Stromal cell of bone marrow (primary cell): Measurements from ENCODE around the gene ACTR5.
"Not testable (repeated sequence)": the region's sequence is repeated elsewhere in the genome, so short reads cannot be mapped to it uniquely, and the experiment has no call there.

Source experiments
- DNase-seq: peaks from one replicate; pipeline ENCODE4 v3.0.0-alpha.2; 2012; ENCODE audit warnings: low read depth

The ACTR5 gene

DNA sequence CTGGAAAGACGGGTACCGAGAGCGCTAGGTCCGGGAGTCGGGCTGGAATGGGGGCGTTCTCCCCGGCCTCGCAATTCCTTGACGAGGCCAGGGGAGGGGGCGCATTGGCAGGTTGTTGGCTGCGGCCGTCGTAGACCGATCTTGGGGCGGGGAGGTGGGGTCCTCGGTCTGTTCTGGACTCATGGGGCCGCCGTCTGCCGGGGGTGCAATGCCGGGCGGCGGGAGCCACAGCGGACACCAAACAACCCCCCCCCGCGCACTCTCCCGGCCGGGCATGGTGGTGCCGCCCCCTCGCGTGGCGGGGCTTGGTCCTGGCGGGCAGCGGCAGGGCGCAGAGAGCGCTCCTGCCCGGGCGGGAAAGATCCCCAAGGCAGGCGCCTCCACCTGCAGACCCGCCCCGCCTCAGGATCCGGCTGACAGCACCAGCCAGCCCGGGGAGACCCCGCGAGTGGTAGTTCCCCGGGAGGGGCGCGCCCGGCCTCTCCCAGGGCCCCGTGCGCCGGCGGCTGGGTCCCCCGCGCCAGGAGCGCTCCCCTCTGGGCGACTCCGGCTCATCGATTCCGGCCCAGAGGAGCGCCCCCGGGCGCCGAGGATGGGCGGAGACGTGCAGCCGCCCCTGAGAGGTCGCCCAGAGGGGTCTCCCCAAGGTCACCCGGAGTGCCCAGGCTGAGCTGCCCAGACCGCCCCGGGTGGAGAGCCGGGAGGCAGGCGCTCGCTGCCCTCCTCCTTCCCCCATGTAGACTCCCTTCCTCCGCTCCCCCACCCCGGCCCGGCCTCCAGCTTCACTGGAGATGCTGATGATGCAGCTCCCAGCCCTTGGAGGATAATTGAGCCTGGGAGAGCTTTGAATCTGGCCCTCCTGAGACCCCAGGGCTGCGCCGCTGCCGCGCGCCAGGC is 57.9 kb downstream of the ACTR5 start:
- DNase-seq, result no peak

DNA sequence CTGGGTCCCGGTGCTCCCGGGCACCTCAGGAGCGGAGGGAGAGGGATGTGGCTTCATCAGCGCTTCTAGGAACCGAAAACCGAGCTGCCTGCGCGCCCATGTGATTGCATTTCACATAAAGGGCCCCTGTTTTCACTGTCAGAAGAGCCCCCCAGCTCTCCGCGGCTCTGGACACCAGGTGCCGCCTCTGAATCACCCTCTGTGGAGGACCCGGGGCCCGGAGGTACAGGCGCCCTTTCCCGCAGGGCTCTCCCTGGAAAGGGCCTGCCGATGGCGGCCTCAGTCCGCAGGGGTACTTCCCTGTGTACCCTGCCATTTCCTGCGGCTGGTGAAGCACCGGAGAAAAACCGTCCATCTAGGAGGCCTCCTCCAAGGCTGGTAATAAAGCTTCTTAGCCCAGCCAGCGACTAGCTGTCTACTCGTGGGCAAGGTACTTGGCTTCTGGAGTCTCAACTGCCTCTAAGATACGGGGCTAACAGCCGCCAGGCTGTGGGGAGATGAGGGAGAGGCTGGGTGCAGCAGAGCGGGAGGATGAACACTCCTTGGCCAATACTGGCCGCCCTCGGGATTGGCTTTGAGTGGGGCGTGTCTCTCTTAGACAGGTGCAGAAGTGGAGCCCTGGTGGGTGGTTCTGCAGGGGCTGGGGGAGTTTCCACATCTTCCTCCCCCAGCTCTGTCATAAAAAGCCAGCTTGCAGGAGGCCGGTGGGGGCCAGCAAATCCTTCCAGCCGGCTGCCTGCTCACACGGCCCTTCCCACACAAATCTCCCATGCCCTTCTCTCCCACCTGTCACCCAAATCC is 58.8 kb downstream of the ACTR5 start:
- no peak for DNase-seq

DNA sequence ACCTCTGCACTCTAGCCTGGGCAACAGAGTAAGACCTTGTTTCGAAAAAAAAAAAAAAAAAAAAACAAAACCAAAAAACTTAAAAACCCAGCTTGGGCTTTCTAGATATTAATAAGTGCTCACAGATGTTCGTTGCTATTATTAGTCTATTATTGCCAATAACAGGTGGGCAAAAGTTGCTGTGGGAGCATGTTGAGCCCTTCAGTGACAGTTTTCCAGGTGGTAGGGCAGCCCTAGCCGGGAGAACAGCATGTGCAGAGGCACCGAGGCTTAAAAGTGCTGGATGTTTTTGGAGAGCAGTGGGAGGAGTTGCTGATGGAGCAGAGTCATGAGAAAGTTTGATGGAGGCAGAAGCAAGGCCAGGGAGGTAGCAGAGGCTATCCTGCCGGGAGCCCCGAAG is 61.7 kb downstream of the ACTR5 start:
- no peak for DNase-seq

DNA sequence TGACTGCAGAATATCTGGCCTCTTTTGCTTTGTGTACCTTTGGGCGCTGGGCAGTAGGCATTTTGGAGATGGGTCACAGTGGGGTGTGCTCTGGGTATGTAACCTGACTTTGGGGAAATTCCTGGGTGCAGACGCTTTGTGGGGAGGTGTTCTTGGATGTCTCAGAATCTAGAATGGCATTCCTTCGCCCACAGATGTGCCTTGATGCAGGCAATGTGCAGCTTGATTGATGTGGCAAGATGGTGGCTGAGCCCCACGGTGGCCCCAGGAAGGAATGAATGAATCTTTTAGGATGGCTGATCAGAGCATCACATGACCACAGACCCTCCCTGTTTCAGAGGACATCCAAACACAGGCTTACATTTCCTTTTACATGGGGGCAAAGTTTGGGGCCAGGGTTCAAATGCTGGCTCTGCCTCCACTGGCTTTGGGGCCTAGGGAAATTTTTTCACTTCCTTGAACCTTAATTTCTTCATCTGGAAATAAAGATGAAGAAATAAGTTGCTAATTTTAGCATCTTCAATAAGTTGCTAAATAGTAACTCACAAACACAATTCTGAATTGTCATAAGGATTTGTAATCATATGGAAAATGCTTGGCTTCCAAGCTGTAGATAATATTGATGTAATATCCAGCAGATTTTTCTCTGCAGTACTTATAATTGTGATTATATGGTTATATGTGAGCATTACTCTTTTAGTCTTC is 62.8 kb downstream of the ACTR5 start:
- DNase-seq, result no peak

DNA sequence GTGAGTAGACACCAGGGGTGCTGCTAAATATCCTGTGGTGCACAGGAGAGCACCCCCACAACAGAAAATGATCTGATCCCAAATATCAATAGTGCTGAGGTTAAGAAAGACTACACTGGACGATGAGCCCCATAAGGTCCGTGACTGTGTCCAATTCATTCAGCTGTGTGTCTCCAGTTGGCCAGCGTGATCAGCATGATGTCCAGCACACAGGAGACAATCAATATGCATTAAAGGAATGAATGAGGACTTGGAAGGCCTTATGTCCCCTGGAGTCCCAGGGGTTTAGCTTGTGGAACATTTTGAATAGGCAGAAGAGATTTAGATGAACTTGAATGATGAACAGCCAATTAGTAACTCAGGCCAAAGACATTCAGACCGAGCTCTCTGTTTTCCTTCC is 63.5 kb downstream of the ACTR5 start:
- no peak for DNase-seq

DNA sequence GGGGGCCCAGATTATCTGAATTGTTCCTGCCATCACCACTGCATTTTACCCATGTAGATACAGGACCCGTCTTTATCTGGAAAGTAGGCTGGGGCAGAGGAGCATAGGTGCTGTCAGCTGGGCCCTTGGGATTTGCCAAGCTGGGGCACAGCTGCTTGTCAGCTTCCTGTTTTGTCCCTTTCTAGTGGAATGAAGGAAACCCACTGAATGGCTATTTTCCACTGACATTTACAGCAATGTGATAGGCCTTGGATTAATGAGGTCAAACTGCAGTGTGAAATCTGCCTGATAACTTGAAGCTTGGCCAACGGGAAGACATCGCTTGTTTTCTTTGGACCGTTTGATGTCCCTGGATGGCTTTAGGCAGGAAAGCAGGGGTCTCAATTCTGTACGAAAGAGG is 63.9 kb downstream of the ACTR5 start:
- no peak for DNase-seq

DNA sequence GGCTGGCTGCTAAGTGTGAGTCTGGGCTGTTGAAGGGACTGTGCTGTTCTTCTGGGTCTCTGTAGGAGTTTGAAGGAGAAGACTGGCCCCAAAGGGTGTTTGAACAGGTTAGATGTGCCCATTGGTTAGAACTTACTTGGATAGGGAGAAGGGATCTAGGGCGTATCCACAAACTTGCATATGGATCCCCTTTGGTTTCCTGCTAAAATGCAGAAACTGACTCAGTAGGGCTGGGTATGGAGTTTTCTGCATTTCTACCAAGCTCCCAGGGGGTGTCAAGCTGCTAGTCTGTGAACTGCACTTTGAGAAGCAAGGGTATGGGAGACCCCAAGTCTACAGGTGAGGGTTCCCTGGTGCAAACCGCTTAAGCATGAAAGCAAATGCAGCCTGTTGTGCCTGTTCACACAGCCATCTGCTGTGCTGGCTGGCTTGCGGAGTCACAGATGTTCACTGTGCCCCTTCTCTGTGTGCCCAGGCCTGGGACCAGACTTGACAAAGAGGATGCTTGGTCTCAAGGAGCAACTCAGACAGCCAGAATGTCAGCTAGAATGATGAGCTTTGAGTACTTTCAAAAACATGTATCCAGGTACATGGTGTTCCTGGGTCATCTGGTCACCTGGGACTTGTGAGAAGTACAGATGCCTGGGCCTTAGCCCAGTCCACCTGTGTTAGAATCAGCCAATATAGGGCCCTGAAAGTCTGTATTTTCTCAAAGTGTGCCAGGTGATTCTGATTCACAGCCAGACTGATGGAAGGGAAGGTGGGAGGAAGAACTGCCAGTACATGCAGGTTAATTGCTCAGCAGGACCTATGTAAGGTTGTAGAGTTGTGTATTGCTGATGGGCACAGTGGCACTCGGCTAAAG is 64.7 kb downstream of the ACTR5 start:
- DNase-seq, result no peak

DNA sequence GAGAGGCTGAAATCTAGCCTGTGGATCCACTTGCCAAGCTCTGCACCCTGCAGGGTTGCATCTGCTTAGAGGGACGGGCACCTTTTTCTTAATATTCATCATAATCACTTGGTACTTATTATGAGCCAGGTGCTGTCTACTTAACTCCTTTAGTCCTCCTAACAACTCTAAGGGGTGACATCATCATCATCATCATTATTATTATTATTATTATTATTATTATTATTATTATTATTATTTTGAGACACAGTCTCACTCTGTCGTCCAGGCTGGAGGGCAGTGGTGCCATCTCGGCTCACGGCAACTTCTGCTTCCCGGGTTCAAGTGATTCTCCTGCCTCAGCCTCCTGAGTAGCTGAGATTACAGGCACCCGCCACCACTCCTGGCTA is 65.3 kb downstream of the ACTR5 start:
- DNase-seq, result not testable (repeated sequence)

DNA sequence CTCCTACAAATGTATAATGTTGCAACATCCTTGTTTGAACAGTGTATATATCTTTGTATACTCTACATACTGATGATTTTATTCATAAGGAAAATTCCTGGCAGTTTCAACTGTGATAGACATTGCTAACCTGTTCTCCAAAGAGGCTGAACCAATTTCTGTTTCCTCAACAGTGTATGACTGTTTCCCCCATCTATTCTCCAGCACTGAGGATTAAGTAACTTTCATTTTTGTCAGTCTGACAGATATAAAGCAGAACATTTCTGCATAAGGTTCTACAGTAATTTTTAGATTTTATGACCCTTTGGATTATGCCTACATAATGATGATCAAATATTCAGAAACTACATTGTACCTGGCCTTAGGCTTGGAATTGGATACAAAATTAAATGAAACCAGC is 67.2 kb downstream of the ACTR5 start:
- no peak for DNase-seq

DNA sequence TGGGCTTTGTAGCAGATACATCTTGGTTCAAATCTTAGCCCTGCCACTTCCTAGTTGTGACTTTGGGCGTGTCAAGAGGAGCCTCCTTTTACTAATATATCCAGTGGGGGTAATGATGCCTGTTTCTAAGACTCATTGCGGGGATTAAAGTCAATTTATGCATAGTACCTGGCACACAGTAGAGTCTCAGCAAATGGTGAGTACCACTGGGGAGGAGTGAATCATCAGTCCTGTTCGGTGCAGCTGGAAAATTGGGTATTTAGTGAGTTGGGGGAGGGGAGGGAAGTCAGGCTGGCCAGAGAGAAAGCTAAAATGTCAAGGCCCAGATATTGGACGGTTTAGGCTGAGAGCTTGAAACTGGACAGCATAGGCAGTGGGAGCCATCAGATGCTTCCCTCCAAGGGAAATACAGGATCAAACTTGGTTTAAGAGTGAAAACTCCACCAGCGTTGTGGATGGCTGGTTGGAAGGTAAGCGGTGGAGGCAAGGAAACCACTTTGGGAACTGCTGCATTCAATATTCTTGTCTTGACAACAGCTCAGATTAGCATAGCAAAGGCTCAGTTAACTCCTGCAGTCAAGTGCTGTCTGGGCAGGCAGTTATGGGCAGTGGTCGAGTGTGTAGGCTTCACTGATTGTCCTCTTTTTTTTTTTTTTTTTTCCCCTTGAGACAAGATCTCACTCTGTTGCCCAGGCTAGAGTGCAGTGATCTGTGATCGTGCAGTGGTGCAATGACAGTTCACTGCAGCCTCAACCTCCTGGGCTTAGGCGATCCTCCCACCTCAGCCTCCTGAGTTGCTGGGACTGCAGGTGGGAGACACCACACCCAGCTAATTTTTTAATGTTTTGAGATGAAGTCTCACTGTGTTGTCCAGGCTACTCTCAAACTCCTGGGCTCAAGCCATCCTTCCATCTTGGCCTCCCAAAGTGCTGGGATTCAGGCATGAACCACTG is 70.1 kb downstream of the ACTR5 start:
- DNase-seq, result no peak
